Measurements from ENCODE around the gene ANKRD31. TPM values are rescaled to one million over a fixed set of nuclear protein-coding genes. Genes with fewer than 3 reads are reported as not detected.

The ANKRD31 gene
- total RNA-seq, 1 donor from 2014 or later, result 0.07 TPM

DNA sequence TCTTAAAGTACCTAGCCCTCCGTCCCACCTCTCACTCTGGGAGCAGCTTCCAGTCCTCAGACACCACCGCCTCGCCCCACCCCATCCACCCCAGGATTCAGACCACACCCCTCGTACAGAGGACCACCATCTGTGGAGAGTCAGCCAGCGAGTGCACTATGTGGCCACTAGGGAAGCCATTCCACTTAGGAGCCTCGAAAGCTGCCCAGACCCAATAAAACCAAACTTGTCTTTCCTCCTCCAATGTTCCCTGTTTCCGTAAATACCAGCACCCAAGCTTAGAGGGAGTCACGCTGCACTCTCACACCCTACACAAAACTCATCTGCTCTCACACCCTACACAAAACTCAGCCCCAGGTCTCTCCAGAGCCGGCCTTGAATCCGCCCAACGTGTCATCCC lies 186.3 kb downstream of the ANKRD31 start:
- peaks cover 62% of the 10 kb centered on the region for H3K4me1 Mint-ChIP-seq (ENCODE audit: low read depth, unreplicated experiment)
- no peak overlapping the region for H3K4me3 ChIP-seq (ENCODE audit: insufficient read depth, low read depth, low read length)
- peaks cover 20% of the 10 kb centered on the region for H3K79me2 ChIP-seq (ENCODE audit: insufficient read depth, low read length)
- H3K27me3 Mint-ChIP-seq (ENCODE audit: low read depth, unreplicated experiment), result no peaks in the 10 kb centered on the region
- peaks cover 21% of the 10 kb centered on the region for H3K4me1 ChIP-seq (ENCODE audit: insufficient read depth, low read length)
- no peaks in the 10 kb centered on the region for H3K9me3 Mint-ChIP-seq (ENCODE audit: unreplicated experiment)
- H3K36me3 Mint-ChIP-seq (ENCODE audit: low read depth, unreplicated experiment), result peaks cover 10% of the 10 kb centered on the region
- FAIRE-seq (no peak), DNase-seq (ENCODE audit: low read depth) (no peak)
- H3K4me3 Mint-ChIP-seq (ENCODE audit: unreplicated experiment), result peak overlapping the region; percentile 96
- no peaks in the 10 kb centered on the region for H4K20me1 ChIP-seq (ENCODE audit: insufficient read depth, low read length)
- H3K36me3 ChIP-seq (ENCODE audit: insufficient read depth, low read length), result no peaks in the 10 kb centered on the region
- H3K27me3 ChIP-seq (ENCODE audit: insufficient read depth, low read length), result no peaks in the 10 kb centered on the region
- no peak overlapping the region for H3K4me2 ChIP-seq (ENCODE audit: low read length)
- H3K9ac ChIP-seq (ENCODE audit: low read length), result no peak overlapping the region
- H2AFZ ChIP-seq (ENCODE audit: low read depth, low read length), result no peak overlapping the region
- peak overlapping the region; percentile 89 for H3K27ac Mint-ChIP-seq (ENCODE audit: unreplicated experiment)
- no peak overlapping the region for H3K27ac ChIP-seq (ENCODE audit: low read depth, low read length)
- TF ChIP-seq, protein P1, sequence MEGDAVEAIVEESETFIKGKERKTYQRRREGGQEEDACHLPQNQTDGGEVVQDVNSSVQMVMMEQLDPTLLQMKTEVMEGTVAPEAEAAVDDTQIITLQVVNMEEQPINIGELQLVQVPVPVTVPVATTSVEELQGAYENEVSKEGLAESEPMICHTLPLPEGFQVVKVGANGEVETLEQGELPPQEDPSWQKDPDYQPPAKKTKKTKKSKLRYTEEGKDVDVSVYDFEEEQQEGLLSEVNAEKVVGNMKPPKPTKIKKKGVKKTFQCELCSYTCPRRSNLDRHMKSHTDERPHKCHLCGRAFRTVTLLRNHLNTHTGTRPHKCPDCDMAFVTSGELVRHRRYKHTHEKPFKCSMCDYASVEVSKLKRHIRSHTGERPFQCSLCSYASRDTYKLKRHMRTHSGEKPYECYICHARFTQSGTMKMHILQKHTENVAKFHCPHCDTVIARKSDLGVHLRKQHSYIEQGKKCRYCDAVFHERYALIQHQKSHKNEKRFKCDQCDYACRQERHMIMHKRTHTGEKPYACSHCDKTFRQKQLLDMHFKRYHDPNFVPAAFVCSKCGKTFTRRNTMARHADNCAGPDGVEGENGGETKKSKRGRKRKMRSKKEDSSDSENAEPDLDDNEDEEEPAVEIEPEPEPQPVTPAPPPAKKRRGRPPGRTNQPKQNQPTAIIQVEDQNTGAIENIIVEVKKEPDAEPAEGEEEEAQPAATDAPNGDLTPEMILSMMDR (IDR thresholded peaks at IDR 0.05; ENCODE audit: insufficient read depth, low read depth, low read length), result peak; percentile 23
- no peak for TF ChIP-seq EZH2 (IDR thresholded peaks at IDR 0.05; ENCODE audit: insufficient read depth, low read length)
- H3K9me3 ChIP-seq (ENCODE audit: insufficient read depth, low read depth, low read length), result no peaks in the 10 kb centered on the region

DNA sequence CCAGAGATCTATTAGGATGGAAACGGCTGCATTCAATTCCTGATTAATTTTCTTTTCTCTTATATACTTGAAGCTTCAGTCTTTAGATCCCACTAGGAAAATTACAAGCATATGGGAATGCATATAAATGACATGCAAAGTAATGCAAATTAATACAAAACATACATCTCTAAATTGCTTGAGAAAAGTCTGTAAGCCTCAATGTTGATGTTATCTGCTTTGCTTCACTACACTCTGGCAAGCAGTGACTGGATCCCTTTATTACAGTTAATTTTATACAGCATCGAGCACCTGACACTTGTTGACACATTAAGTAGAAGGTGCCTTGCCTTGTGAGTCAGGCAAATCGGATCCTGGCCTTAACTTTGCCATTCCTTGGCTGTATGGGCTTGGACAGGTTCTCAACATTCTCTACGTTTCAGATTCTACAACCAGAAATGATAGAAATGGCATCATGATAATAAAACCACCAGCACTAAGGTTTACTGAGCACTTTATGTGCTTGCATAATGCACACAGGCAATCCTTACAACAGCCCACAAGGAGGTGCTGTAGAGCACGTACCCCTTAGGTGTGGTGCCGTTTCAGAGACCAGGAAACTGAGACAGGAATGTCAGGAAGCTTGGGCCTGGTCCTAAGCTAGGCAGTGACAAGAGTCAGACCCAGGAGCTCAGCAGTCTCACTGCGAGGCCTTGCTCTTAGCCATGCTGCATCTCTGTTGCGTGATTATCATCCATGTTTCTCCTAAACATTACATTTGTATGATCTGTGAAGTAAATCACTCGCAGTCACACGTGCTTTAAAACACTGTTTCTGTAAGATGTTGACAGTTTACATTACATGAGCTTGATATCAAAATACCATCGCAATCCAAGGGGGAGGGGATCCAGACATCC lies 187.0 kb downstream of the ANKRD31 start:
- Mint-ChIP-seq H3K27me3 (ENCODE audit: low read depth, unreplicated experiment) (no peaks in the 10 kb centered on the region), H3K27ac (ENCODE audit: unreplicated experiment) (peak overlapping the region; percentile 91), H3K9me3 (ENCODE audit: unreplicated experiment) (no peaks in the 10 kb centered on the region), H3K4me1 (ENCODE audit: low read depth, unreplicated experiment) (peaks cover 58% of the 10 kb centered on the region), H3K36me3 (ENCODE audit: low read depth, unreplicated experiment) (peaks cover 10% of the 10 kb centered on the region), H3K4me3 (ENCODE audit: unreplicated experiment) (peak overlapping the region; percentile 96)
- no peaks in the 10 kb centered on the region for H3K27me3 ChIP-seq (ENCODE audit: insufficient read depth, low read length)
- H3K4me1 ChIP-seq (ENCODE audit: insufficient read depth, low read length), result peaks cover 20% of the 10 kb centered on the region
- no peak overlapping the region for H3K4me3 ChIP-seq (ENCODE audit: insufficient read depth, low read depth, low read length)
- no peaks in the 10 kb centered on the region for H3K9me3 ChIP-seq (ENCODE audit: insufficient read depth, low read depth, low read length)
- H3K79me2 ChIP-seq (ENCODE audit: insufficient read depth, low read length), result peaks cover 20% of the 10 kb centered on the region
- DNase-seq (ENCODE audit: low read depth), result peak; percentile 23
- H2AFZ ChIP-seq (ENCODE audit: low read depth, low read length), result peak overlapping the region; percentile 29
- H3K9ac ChIP-seq (ENCODE audit: low read length), result no peak overlapping the region
- no peak for FAIRE-seq
- no peak for TF ChIP-seq EZH2 (IDR thresholded peaks at IDR 0.05; ENCODE audit: insufficient read depth, low read length)
- TF ChIP-seq, protein P1 (IDR thresholded peaks at IDR 0.05; ENCODE audit: insufficient read depth, low read depth, low read length), result peak; percentile 79
- H4K20me1 ChIP-seq (ENCODE audit: insufficient read depth, low read length), result no peaks in the 10 kb centered on the region
- H3K36me3 ChIP-seq (ENCODE audit: insufficient read depth, low read length), result no peaks in the 10 kb centered on the region
- no peak overlapping the region for H3K4me2 ChIP-seq (ENCODE audit: low read length)
- no peak overlapping the region for H3K27ac ChIP-seq (ENCODE audit: low read depth, low read length)

Measured in astrocyte (in vitro differentiated cells and primary cell).